Measurements from ENCODE around the gene ARHGEF16.

DNA sequence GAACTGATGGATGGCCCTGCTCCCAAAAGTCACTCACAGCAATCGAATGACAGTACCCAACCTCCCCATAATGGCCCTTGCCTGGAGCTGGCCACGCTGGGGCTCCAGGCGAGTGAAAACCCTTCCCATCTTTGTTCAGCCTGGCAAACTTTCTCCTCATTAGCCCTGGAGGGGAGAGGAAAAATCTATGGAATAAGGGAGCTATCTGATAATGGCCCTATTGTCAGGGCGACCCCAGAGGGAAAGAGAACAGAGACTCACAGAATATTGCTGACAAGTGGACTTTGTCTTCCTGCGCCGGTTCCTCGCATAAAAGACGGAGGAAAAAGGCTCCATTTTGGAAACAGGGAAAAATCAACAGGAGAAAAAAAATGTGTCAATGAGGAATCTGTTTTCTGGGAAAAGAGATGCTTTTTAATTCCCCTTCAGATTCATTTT, 13.0 kb upstream of the ARHGEF16 start:
- TF ChIP-seq, protein P1, sequence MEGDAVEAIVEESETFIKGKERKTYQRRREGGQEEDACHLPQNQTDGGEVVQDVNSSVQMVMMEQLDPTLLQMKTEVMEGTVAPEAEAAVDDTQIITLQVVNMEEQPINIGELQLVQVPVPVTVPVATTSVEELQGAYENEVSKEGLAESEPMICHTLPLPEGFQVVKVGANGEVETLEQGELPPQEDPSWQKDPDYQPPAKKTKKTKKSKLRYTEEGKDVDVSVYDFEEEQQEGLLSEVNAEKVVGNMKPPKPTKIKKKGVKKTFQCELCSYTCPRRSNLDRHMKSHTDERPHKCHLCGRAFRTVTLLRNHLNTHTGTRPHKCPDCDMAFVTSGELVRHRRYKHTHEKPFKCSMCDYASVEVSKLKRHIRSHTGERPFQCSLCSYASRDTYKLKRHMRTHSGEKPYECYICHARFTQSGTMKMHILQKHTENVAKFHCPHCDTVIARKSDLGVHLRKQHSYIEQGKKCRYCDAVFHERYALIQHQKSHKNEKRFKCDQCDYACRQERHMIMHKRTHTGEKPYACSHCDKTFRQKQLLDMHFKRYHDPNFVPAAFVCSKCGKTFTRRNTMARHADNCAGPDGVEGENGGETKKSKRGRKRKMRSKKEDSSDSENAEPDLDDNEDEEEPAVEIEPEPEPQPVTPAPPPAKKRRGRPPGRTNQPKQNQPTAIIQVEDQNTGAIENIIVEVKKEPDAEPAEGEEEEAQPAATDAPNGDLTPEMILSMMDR (IDR thresholded peaks at IDR 0.05): no peak
- no peak for TF ChIP-seq EZH2 (IDR thresholded peaks at IDR 0.05; ENCODE audit: borderline replicate concordance, insufficient read depth, low read depth, low read length, poor library complexity, severe bottlenecking)
